ENCODE results near the gene KCNK3. TPM values are rescaled to one million over a fixed set of nuclear protein-coding genes. Genes with fewer than 3 reads are reported as not detected.
A peak's percentile ranks its signal among the peaks of the same experiment; 100 is the strongest.
"Not testable (repeated sequence)": the region's sequence is repeated elsewhere in the genome, so short reads cannot be mapped to it uniquely, and the experiment has no call there.

The KCNK3 gene
- total RNA-seq, 6 experiments from 2014 or later, result not detected

DNA sequence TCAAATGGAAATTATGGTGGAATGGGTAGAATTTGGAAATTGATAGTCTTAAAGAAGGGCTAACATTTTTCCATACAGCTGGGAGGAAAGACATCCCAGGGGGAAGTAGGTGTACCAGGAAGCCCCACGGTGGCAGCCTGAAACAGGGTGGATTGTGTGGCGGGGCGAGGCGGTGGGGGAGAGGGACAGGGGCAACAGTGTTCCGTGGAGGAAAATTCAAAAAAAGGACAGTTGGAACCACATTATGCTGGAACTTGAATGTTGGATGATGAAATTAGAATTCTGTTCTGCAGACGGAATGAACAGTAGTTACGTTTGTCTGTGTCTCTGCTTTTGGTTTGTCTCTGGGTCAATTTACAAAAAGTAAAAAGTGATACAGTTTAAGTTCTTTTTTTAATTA lies 40.7 kb upstream of the KCNK3 start:
- DNase-seq, result no peak
- H3K4me3 Mint-ChIP-seq, result no peak overlapping the region; the same call in 1 of the 2 replicates
- peaks cover 51% of the 10 kb centered on the region for H3K27me3 Mint-ChIP-seq (ENCODE audit: insufficient read depth)
- H3K4me1 Mint-ChIP-seq (ENCODE audit: low read depth), result peaks cover 8% of the 10 kb centered on the region; the same call in 1 of the 2 replicates
- TF ChIP-seq, protein P1, sequence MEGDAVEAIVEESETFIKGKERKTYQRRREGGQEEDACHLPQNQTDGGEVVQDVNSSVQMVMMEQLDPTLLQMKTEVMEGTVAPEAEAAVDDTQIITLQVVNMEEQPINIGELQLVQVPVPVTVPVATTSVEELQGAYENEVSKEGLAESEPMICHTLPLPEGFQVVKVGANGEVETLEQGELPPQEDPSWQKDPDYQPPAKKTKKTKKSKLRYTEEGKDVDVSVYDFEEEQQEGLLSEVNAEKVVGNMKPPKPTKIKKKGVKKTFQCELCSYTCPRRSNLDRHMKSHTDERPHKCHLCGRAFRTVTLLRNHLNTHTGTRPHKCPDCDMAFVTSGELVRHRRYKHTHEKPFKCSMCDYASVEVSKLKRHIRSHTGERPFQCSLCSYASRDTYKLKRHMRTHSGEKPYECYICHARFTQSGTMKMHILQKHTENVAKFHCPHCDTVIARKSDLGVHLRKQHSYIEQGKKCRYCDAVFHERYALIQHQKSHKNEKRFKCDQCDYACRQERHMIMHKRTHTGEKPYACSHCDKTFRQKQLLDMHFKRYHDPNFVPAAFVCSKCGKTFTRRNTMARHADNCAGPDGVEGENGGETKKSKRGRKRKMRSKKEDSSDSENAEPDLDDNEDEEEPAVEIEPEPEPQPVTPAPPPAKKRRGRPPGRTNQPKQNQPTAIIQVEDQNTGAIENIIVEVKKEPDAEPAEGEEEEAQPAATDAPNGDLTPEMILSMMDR (IDR thresholded peaks at IDR 0.05), result no peak
- H3K27ac Mint-ChIP-seq, result no peak overlapping the region
- H3K9me3 Mint-ChIP-seq, result no peaks in the 10 kb centered on the region
- H3K36me3 Mint-ChIP-seq (ENCODE audit: low read depth), result no peaks in the 10 kb centered on the region

DNA sequence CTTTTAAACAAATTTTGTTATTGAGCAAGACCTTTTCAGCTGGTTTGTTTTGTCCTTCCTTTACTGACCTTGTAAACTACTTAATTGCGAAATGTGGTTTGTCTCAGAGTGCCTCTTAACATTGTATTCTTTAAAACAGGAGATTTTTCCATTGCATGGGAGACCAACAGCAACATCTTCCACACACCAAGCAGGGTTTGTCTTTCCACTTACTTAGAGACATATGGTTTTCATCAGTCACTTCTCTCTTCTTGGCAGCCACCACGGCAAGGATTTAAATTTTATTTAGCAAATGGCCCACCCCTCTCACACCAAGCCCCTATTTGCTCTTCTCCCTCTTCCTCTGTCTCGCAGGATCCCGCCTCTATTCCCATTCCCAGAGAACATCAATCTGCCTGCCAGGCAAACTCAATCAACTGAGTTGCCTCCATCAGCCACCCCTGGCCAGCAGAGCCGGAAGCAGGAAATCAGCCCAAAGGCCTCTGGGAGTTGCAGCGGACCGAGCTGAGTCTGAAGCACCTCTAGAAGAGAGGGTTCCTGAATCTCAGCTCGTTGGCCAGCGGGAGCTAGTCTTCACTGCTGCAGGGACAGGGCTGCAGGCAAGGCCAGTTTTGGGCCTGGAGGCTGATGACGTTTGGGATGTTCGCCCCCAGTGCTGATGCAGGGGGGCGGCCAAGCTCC lies 40.0 kb upstream of the KCNK3 start:
- TF ChIP-seq, protein P1 (IDR thresholded peaks at IDR 0.05), result no peak
- H3K9me3 Mint-ChIP-seq, result no peaks in the 10 kb centered on the region
- H3K36me3 Mint-ChIP-seq (ENCODE audit: low read depth), result no peaks in the 10 kb centered on the region
- DNase-seq, result peak; percentile 23
- no peak overlapping the region; the same call in 1 of the 2 replicates for H3K27ac Mint-ChIP-seq
- peaks cover 8% of the 10 kb centered on the region; the same call in 1 of the 2 replicates for H3K4me1 Mint-ChIP-seq (ENCODE audit: low read depth)
- no peak overlapping the region; the same call in 1 of the 2 replicates for H3K4me3 Mint-ChIP-seq
- H3K27me3 Mint-ChIP-seq (ENCODE audit: insufficient read depth), result peaks cover 58% of the 10 kb centered on the region

DNA sequence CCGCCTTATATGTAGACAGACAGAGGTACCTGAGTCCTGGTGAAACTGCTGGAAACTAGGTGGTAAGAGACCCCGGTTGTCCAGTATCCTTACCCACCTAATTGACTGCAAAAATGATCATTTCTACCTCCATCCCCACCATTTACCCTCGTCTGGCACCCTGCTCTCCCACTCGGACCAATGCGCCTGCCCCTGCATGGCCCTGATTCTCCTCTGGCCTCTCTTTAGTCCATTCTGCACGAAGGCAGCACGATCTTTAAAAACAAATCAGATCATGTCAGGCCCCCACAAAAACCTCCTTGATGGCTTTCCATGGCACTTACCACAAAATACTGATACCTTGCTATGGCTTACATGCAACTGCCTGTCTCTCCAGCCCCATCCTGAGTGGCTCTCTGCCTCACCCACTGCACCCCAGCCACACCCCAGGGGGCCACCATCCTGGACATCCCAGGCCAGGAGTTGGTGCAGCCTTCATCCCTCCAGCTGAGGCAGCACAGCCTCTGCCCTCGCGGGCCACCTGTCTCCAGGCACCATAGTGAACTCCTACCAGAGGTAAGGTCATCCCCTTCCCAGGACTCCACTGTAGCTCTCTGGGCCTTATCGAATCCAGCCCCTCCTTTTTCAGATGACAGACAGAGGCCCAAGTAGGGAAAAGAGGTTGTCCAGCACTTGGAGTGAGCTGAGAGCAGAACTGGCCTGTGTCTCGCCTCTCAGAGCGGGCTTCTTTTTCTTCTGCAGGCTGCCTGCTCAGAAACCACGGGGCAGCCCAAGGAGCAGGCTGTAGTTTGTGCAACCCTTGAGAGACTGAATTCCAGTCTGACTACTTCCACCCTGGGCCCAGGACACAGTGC lies 39.1 kb upstream of the KCNK3 start:
- TF ChIP-seq, protein P1 (IDR thresholded peaks at IDR 0.05), result no peak
- Mint-ChIP-seq H3K4me1 (ENCODE audit: low read depth) (peaks cover 8% of the 10 kb centered on the region; the same call in 1 of the 2 replicates), H3K9me3 (no peaks in the 10 kb centered on the region), H3K27ac (no peak overlapping the region), H3K36me3 (ENCODE audit: low read depth) (no peaks in the 10 kb centered on the region), H3K4me3 (no peak overlapping the region), H3K27me3 (ENCODE audit: insufficient read depth) (peaks cover 55% of the 10 kb centered on the region)
- DNase-seq, result no peak

DNA sequence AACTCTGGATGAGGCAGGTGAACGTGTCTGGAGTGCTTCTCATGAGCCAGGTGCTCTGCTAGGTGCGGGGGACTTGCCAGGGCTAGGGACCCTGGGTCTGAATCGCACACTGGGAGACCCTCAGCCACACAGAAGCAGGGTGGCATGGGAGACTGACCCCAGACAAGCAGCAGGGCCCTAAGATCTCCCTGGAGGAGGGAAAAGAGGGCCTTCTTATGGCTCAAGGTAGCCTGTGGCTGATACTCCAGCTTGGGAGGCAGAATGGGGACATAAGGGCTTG lies 38.5 kb upstream of the KCNK3 start:
- no peak overlapping the region for H3K4me3 Mint-ChIP-seq
- no peaks in the 10 kb centered on the region; the same call in 1 of the 2 replicates for H3K9me3 Mint-ChIP-seq
- H3K36me3 Mint-ChIP-seq (ENCODE audit: low read depth), result no peaks in the 10 kb centered on the region
- H3K27ac Mint-ChIP-seq, result no peak overlapping the region
- no peak for DNase-seq
- TF ChIP-seq, protein P1 (IDR thresholded peaks at IDR 0.05), result no peak
- H3K27me3 Mint-ChIP-seq (ENCODE audit: insufficient read depth), result peaks cover 52% of the 10 kb centered on the region
- peaks cover 8% of the 10 kb centered on the region; the same call in 1 of the 2 replicates for H3K4me1 Mint-ChIP-seq (ENCODE audit: low read depth)

DNA sequence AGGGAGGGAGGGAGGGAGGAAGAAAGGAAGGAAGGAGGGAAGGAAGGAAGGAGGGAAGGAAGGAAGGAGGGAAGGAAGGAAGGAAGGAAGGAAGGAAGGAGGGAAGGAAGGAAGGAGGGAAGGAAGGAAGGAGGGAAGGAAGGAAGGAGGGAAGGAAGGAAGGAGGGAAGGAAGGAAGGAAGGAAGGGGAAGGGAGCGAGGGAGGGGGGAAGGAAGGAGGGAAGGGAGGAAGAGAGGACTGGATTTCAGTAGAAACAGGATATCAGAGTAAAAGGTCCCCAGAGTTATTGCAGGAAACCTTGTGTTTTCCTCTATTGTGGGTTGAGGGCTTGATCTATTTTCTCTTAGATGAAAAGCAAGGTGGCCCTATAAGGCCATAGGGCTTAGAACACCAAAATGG lies 37.4 kb upstream of the KCNK3 start:
- H3K36me3 Mint-ChIP-seq (ENCODE audit: low read depth); DNase-seq; H3K9me3 Mint-ChIP-seq; H3K4me1 Mint-ChIP-seq (ENCODE audit: low read depth); H3K27ac Mint-ChIP-seq; H3K4me3 Mint-ChIP-seq: not testable (repeated sequence)
- peaks cover 48% of the 10 kb centered on the region for H3K27me3 Mint-ChIP-seq (ENCODE audit: insufficient read depth)
